ENCODE measurements around the gene PLEKHG3.
"Not testable (repeated sequence)": the region's sequence is repeated elsewhere in the genome, so short reads cannot be mapped to it uniquely, and the experiment has no call there.

The PLEKHG3 gene

GRCh38 chr14:64704143-64704742, at the start of gene PLEKHG3:
TSS of gene PLEKHG3 (plus strand) at chr14:64704424. CDS start at chr14:64727632, 23,208 bp downstream.
- no peak for DNase-seq (ENCODE audit: low read depth in 2 of 3, low spot score in 1 of 3)

GRCh38 chr14:64654901-64655300, 49.3 kb upstream of the PLEKHG3 start:
- DNase-seq (ENCODE audit: low read depth in 2 of 3, low spot score in 1 of 3): no peak

GRCh38 chr14:64656986-64657385, 47.2 kb upstream of the PLEKHG3 start:
- no peak for DNase-seq (ENCODE audit: low read depth in 2 of 3, low spot score in 1 of 3)

- DNase-seq (ENCODE audit: low read depth in 2 of 3, low spot score in 1 of 3): no peak
These were observed 46.0 kb upstream of the PLEKHG3 start for GRCh38 chr14:64658201-64658600.

- DNase-seq (ENCODE audit: low read depth in 2 of 3, low spot score in 1 of 3): not testable (repeated sequence)
These were observed 45.4 kb upstream of the PLEKHG3 start for GRCh38 chr14:64658700-64659264.

GRCh38 chr14:64659366-64659765, 44.9 kb upstream of the PLEKHG3 start:
- DNase-seq (ENCODE audit: low read depth in 2 of 3, low spot score in 1 of 3): no peak

GRCh38 chr14:64663174-64663573, 41.0 kb upstream of the PLEKHG3 start:
- DNase-seq (ENCODE audit: low read depth in 2 of 3, low spot score in 1 of 3): no peak

- peak in 1 of 3 donors; percentile 12 for DNase-seq (ENCODE audit: low read depth in 2 of 3, low spot score in 1 of 3)
These were observed 32.6 kb upstream of the PLEKHG3 start for GRCh38 chr14:64671591-64671990.

- DNase-seq (ENCODE audit: low read depth in 2 of 3, low spot score in 1 of 3): no peak
These were observed 30.9 kb upstream of the PLEKHG3 start for GRCh38 chr14:64673316-64673715.

GRCh38 chr14:64673748-64674147, 30.5 kb upstream of the PLEKHG3 start:
- DNase-seq (ENCODE audit: low read depth in 2 of 3, low spot score in 1 of 3): no peak

GRCh38 chr14:64674829-64675228, 29.4 kb upstream of the PLEKHG3 start:
- no peak for DNase-seq (ENCODE audit: low read depth in 2 of 3, low spot score in 1 of 3)

- DNase-seq (ENCODE audit: low read depth in 2 of 3, low spot score in 1 of 3): no peak
These were observed 28.9 kb upstream of the PLEKHG3 start for GRCh38 chr14:64675312-64675711.

- no peak for DNase-seq (ENCODE audit: low read depth in 2 of 3, low spot score in 1 of 3)
These were observed 27.7 kb upstream of the PLEKHG3 start for GRCh38 chr14:64676410-64677008.

- no peak for DNase-seq (ENCODE audit: low read depth in 2 of 3, low spot score in 1 of 3)
These were observed 24.1 kb upstream of the PLEKHG3 start for GRCh38 chr14:64680013-64680713.

- no peak for DNase-seq (ENCODE audit: low read depth in 2 of 3, low spot score in 1 of 3)
These were observed 23.5 kb upstream of the PLEKHG3 start for GRCh38 chr14:64680714-64681065.

- DNase-seq (ENCODE audit: low read depth in 2 of 3, low spot score in 1 of 3): no peak
These were observed 22.2 kb upstream of the PLEKHG3 start for GRCh38 chr14:64681796-64682710.

- DNase-seq (ENCODE audit: low read depth in 2 of 3, low spot score in 1 of 3): no peak
These were observed 21.4 kb upstream of the PLEKHG3 start for GRCh38 chr14:64682843-64683242.

- DNase-seq (ENCODE audit: low read depth in 2 of 3, low spot score in 1 of 3): no peak
These were observed 21.0 kb upstream of the PLEKHG3 start for GRCh38 chr14:64683264-64683663.

GRCh38 chr14:64684091-64684490, 20.1 kb upstream of the PLEKHG3 start:
- DNase-seq (ENCODE audit: low read depth in 2 of 3, low spot score in 1 of 3): no peak

- no peak for DNase-seq (ENCODE audit: low read depth in 2 of 3, low spot score in 1 of 3)
These were observed 18.6 kb upstream of the PLEKHG3 start for GRCh38 chr14:64685371-64686281.
